Liver (tissue), 9 donors: ENCODE measurements around the gene TMEM94. TPM values are rescaled to one million over a fixed set of nuclear protein-coding genes. Genes with fewer than 3 reads are reported as not detected.

Source experiments
- DNase-seq: peaks from one replicate; pipeline ENCODE4 v3.0.0-alpha.2; 2017; ENCODE audit warnings: low spot score
- H3K27ac ChIP-seq, 2 donors: one replicate each; pipeline ENCODE4 v1.7.0; 2013; ENCODE audit warnings: inconsistent platforms in 2 of 2, low read length in 2 of 2, control low read depth in 1 of 2, low read depth in 1 of 2, mild to moderate bottlenecking in 1 of 2
- H3K27me3 ChIP-seq, 4 donors: one replicate each; pipeline versions ENCODE4 v1.6.1 to v1.7.0; 2013; ENCODE audit warnings: low read length in 3 of 4, inconsistent platforms in 1 of 4, mild to moderate bottlenecking in 1 of 4, moderate library complexity in 1 of 4; ENCODE audit not compliant: control insufficient read depth in 4 of 4, insufficient read depth in 4 of 4
- H3K36me3 ChIP-seq, 4 donors: one replicate each; pipeline versions ENCODE4 v1.6.1 to v1.7.0; 2013; ENCODE audit warnings: low read length in 3 of 4, mild to moderate bottlenecking in 3 of 4, low read depth in 1 of 4, moderate library complexity in 1 of 4; ENCODE audit not compliant: control insufficient read depth in 4 of 4, insufficient read depth in 3 of 4
- H3K4me1 ChIP-seq, 4 donors: one replicate each; pipeline versions ENCODE4 v1.6.1 to v1.7.0; 2013; ENCODE audit warnings: low read length in 3 of 4, mild to moderate bottlenecking in 3 of 4, moderate library complexity in 1 of 4; ENCODE audit not compliant: control insufficient read depth in 4 of 4, insufficient read depth in 4 of 4
- H3K4me3 ChIP-seq, 3 donors: one replicate each; pipeline versions ENCODE4 v1.6.1 to v1.7.0; 2013; ENCODE audit warnings: low read length in 3 of 3, control low read depth in 1 of 3, low read depth in 1 of 3, mild to moderate bottlenecking in 1 of 3
- H3K9ac ChIP-seq, 2 donors: one replicate each; pipeline ENCODE4 v1.7.0; 2013; ENCODE audit warnings: low read length in 2 of 2, mild to moderate bottlenecking in 2 of 2, moderate library complexity in 2 of 2, control low read depth in 1 of 2, low read depth in 1 of 2
- H3K9me3 ChIP-seq, 4 donors: one replicate each; pipeline versions ENCODE4 v1.6.1 to v1.7.0; 2013; ENCODE audit warnings: low read length in 3 of 4; ENCODE audit not compliant: control insufficient read depth in 4 of 4
- ATF3 ChIP-seq: IDR thresholded peaks from 2 replicates; pipeline ENCODE4 v1.6.1; 2016; ENCODE audit warnings: antibody characterized with exemption
- CTCF ChIP-seq: fragments of 150-350 bp; IDR thresholded peaks from 2 replicates; pipeline ENCODE4 v1.5.1; 2017; ENCODE audit warnings: improper control_type of control experiment, low read depth, low read length; ENCODE audit not compliant: missing input control
- EGR1 ChIP-seq, 2 donors: IDR thresholded peaks; 2 replicates each; pipeline ENCODE4 v1.6.1; 2016 to 2018; ENCODE audit warnings: antibody characterized with exemption in 2 of 2, low read depth in 2 of 2
- FOXA1 ChIP-seq: IDR thresholded peaks from 2 replicates; pipeline ENCODE4 v1.6.1; 2016; ENCODE audit warnings: antibody characterized with exemption
- FOXA2 ChIP-seq: IDR thresholded peaks from 2 replicates; pipeline ENCODE4 v1.6.1; 2016; ENCODE audit warnings: antibody characterized with exemption
- GABPA ChIP-seq, 2 donors: IDR thresholded peaks in 1 of 2; conservative IDR thresholded peaks in 1 of 2; 2 replicates each; pipeline ENCODE4 v1.6.1; 2016; ENCODE audit warnings: antibody characterized with exemption in 2 of 2, mild to moderate bottlenecking in 1 of 2, moderate library complexity in 1 of 2
- HNF4A ChIP-seq, 2 donors: conservative IDR thresholded peaks; 2 replicates each; pipeline ENCODE4 v1.6.1; 2016; ENCODE audit warnings: antibody characterized with exemption in 2 of 2, mild to moderate bottlenecking in 2 of 2
- JUND ChIP-seq, 2 donors: IDR thresholded peaks; 2 replicates each; pipeline ENCODE4 v1.6.1; 2016; ENCODE audit warnings: antibody characterized with exemption in 2 of 2
- MAX ChIP-seq: IDR thresholded peaks from 2 replicates; pipeline ENCODE4 v1.6.1; 2016; ENCODE audit warnings: antibody characterized with exemption
- NR2F2 ChIP-seq: IDR thresholded peaks from 2 replicates; pipeline ENCODE4 v1.6.1; 2016; ENCODE audit warnings: antibody characterized with exemption
- RAD21 ChIP-seq, 2 donors: IDR thresholded peaks; 2 replicates each; pipeline ENCODE4 v1.6.1; 2016; ENCODE audit warnings: antibody characterized with exemption in 2 of 2, mild to moderate bottlenecking in 2 of 2
- REST ChIP-seq: IDR thresholded peaks from 2 replicates; pipeline ENCODE4 v1.6.1; 2016; ENCODE audit warnings: antibody characterized with exemption, mild to moderate bottlenecking
- SP1 ChIP-seq: IDR thresholded peaks from 2 replicates; pipeline ENCODE4 v1.6.1; 2018; ENCODE audit warnings: antibody characterized with exemption, mild to moderate bottlenecking
- TAF1 ChIP-seq: conservative IDR thresholded peaks from 2 replicates; pipeline ENCODE4 v1.6.1; 2016; ENCODE audit warnings: antibody characterized with exemption, mild to moderate bottlenecking
- ZBTB33 ChIP-seq: IDR thresholded peaks from 2 replicates; pipeline ENCODE4 v1.6.1; 2016; ENCODE audit warnings: antibody characterized with exemption
- WGBS: extraction: QIAGEN DNeasy Blood & Tissue Kit; methylation state at CpG from one replicate; pipeline ENCODE4 v1.1.7; 2013; 5-methylcytosine and 5-hydroxymethylcytosine counted together
- polyA plus RNA-seq, 2 donors: library from polyadenylated mRNA; stranded (reverse) in 1 of 2; unstranded in 1 of 2; fragments of 200-250 nt in 1 of 2; fragments of >200 nt in 1 of 2; fragmentation: Nextera tagmentation in 1 of 2; extraction: Ambion mirVana in 1 of 2; gene quantifications; one replicate each; pipeline versions ENCODE4 v1.2.1 to v1.2.3, GENCODE V29; 2013 to 2015
- total RNA-seq, 2 donors: library from RNA; depleted of rRNA; stranded (reverse); fragments of >200 nt; gene quantifications; one replicate each; pipeline ENCODE4 v1.2.3, GENCODE V29; 2014
- donor health status: healthy.
- donor health status: healthy.
- donor health status: healthy.
- donor health status: healthy.
- donor health status: healthy.

Gene TMEM94
- total and polyA plus RNA-seq, 4 donors, result 15.6 to 31.0 (median 20.1) TPM

- Histone ChIP-seq H3K4me1 (peaks cover 0 to 20% (median 10%) of the 10 kb centered on the region in 4 donors), H3K27me3 (no peaks in the 10 kb centered on the region), H3K4me3 (no peak overlapping the region), H3K27ac (peak overlapping the region; percentile 14 to 44), H3K9ac (no peak overlapping the region), H3K36me3 (peaks cover 0 to 7% (median 3%) of the 10 kb centered on the region in 4 donors), H3K9me3 (no peaks in the 10 kb centered on the region)
- TF ChIP-seq RAD21 (IDR thresholded peaks at IDR 0.05), result peak in 1 of 2 donors; percentile 27
- TF ChIP-seq SP1, result peak; percentile 25
- TF ChIP-seq REST, result no peak
- TF ChIP-seq FOXA1, result no peak
- WGBS, result 78% methylated on average over 3 of the region's 3 CpGs
- no peak for DNase-seq
Observed at GRCh38 chr17:75475851-75476250, 19.4 kb downstream of the TMEM94 start.

GRCh38 chr17:75476271-75476671 is 19.8 kb downstream of the TMEM94 start:
- Histone ChIP-seq H3K27me3 (no peaks in the 10 kb centered on the region), H3K9me3 (no peaks in the 10 kb centered on the region), H3K27ac (peak overlapping the region in 1 of 2 donors; percentile 44), H3K36me3 (peaks cover 0 to 7% (median 3%) of the 10 kb centered on the region in 4 donors), H3K4me3 (no peak overlapping the region), H3K9ac (no peak overlapping the region), H3K4me1 (peaks cover 0 to 21% (median 10%) of the 10 kb centered on the region in 4 donors)
- 73% methylated on average over 8 of the region's 8 CpGs for WGBS
- DNase-seq, result no peak
- TF ChIP-seq NR2F2 (no peak), FOXA2 (no peak), TAF1 (no peak), FOXA1 (no peak), MAX (no peak), JUND (IDR thresholded peaks at IDR 0.05) (no peak), CTCF (no peak), GABPA (IDR thresholded peaks at IDR 0.05 in 1 of 2, conservative IDR thresholded peaks at IDR 0.05 in 1 of 2) (no peak), EGR1 (IDR thresholded peaks at IDR 0.05; ENCODE audit: low read depth in 2 of 2) (no peak), REST (no peak), SP1 (no peak), HNF4A (conservative IDR thresholded peaks at IDR 0.05) (no peak), ATF3 (no peak), ZBTB33 (no peak)
